ENCODE data around the gene CRELD2. TPM values are rescaled to one million over a fixed set of nuclear protein-coding genes. Genes with fewer than 3 reads are reported as not detected.
A peak's percentile ranks its signal among the peaks of the same experiment; 100 is the strongest.

The CRELD2 gene
- total and polyA plus RNA-seq, 2 of the 13 experiments (the other 11 are each of a cell fraction or from before 2014, with no cell fraction given) = 17.2 to 44.7 TPM

DNA sequence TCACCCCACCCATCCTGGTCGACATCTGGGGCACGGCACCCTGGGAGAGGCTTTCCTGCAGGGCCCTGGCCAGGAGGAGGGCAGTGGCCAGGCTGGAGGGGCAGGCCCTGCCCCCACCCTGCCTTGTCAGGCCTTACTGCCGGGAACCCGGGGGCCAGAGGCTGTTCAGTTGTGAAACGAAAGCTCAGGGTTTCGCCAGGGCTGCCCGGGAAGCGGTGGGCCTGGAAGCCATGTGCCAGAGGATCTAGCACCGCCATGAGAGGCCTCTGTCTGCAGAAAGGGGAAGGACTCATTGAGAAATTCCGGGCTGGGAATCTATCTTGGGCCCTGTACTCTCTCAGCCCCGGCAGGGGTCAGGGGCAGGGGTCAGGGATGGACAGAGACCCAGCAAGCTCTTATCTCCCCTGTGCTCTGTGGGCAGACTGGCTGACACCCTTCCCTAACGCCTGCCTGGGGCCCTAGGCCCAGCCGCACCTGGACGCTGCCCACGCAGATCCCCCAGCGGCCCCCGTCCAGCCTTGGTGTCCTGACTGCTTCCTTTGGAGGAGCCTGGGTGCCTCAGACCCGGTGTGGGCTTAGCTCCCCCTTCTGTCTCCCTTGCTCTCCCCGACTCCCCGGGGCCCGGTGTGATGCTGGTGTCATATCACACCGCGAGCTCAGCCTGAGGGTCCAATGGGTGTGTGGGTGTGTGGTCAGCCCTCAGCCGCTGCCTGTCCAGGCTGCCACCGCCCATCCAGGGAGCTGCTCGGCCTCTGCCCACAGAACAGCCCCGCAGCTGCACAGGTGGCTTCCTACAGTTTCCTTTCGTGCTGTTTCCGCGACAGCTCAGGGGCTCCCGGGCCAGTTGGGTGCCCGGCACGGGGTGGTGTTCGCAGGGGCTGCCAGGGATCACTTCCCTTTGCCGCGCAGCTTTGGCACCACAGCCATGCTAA lies 48.6 kb downstream of the CRELD2 start (continued):
- TF ChIP-seq, protein P1, sequence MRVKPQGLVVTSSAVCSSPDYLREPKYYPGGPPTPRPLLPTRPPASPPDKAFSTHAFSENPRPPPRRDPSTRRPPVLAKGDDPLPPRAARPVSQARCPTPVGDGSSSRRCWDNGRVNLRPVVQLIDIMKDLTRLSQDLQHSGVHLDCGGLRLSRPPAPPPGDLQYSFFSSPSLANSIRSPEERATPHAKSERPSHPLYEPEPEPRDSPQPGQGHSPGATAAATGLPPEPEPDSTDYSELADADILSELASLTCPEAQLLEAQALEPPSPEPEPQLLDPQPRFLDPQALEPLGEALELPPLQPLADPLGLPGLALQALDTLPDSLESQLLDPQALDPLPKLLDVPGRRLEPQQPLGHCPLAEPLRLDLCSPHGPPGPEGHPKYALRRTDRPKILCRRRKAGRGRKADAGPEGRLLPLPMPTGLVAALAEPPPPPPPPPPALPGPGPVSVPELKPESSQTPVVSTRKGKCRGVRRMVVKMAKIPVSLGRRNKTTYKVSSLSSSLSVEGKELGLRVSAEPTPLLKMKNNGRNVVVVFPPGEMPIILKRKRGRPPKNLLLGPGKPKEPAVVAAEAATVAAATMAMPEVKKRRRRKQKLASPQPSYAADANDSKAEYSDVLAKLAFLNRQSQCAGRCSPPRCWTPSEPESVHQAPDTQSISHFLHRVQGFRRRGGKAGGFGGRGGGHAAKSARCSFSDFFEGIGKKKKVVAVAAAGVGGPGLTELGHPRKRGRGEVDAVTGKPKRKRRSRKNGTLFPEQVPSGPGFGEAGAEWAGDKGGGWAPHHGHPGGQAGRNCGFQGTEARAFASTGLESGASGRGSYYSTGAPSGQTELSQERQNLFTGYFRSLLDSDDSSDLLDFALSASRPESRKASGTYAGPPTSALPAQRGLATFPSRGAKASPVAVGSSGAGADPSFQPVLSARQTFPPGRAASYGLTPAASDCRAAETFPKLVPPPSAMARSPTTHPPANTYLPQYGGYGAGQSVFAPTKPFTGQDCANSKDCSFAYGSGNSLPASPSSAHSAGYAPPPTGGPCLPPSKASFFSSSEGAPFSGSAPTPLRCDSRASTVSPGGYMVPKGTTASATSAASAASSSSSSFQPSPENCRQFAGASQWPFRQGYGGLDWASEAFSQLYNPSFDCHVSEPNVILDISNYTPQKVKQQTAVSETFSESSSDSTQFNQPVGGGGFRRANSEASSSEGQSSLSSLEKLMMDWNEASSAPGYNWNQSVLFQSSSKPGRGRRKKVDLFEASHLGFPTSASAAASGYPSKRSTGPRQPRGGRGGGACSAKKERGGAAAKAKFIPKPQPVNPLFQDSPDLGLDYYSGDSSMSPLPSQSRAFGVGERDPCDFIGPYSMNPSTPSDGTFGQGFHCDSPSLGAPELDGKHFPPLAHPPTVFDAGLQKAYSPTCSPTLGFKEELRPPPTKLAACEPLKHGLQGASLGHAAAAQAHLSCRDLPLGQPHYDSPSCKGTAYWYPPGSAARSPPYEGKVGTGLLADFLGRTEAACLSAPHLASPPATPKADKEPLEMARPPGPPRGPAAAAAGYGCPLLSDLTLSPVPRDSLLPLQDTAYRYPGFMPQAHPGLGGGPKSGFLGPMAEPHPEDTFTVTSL (CRISPR knock-in tag; IDR thresholded peaks at IDR 0.05; ENCODE audit: borderline replicate concordance) = peak; percentile 54; the same call in 1 of the 2 replicates
- TF ChIP-seq ZNF296 (CRISPR knock-in tag; conservative IDR thresholded peaks at IDR 0.05) (peak; percentile 64; the same call in 1 of the 2 replicates), CENPT (CRISPR knock-in tag; IDR thresholded peaks at IDR 0.05; ENCODE audit: low read depth) (no peak), RBFOX2 (IDR thresholded peaks at IDR 0.05; ENCODE audit: low read depth, low read length) (peak; percentile 66; the same call in 1 of the 2 replicates), EZH2 (conservative IDR thresholded peaks at IDR 0.05; ENCODE audit: low read depth, low read length) (no peak), YEATS4 (CRISPR knock-in tag; IDR thresholded peaks at IDR 0.05; ENCODE audit: borderline replicate concordance) (no peak; the same call in 1 of the 2 replicates), MAFK (conservative IDR thresholded peaks at IDR 0.05 in 1 of 2, IDR thresholded peaks at IDR 0.05 in 1 of 2; ENCODE audit: low read length in 2 of 2) (no peak), ERF (CRISPR knock-in tag; IDR thresholded peaks at IDR 0.05) (no peak; the same call in 1 of the 2 replicates)
- TF ChIP-seq, protein P2, sequence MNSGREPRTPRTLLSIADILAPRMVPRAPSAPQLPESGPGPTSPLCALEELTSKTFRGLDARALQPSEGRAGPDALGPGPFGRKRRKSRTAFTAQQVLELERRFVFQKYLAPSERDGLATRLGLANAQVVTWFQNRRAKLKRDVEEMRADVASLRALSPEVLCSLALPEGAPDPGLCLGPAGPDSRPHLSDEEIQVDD (CRISPR knock-in tag; IDR thresholded peaks at IDR 0.05; ENCODE audit: borderline replicate concordance) = no peak
- TF ChIP-seq, protein P3, sequence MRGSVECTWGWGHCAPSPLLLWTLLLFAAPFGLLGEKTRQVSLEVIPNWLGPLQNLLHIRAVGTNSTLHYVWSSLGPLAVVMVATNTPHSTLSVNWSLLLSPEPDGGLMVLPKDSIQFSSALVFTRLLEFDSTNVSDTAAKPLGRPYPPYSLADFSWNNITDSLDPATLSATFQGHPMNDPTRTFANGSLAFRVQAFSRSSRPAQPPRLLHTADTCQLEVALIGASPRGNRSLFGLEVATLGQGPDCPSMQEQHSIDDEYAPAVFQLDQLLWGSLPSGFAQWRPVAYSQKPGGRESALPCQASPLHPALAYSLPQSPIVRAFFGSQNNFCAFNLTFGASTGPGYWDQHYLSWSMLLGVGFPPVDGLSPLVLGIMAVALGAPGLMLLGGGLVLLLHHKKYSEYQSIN (CRISPR knock-in tag; IDR thresholded peaks at IDR 0.05; ENCODE audit: borderline replicate concordance) = no peak
- TF ChIP-seq, protein P4, sequence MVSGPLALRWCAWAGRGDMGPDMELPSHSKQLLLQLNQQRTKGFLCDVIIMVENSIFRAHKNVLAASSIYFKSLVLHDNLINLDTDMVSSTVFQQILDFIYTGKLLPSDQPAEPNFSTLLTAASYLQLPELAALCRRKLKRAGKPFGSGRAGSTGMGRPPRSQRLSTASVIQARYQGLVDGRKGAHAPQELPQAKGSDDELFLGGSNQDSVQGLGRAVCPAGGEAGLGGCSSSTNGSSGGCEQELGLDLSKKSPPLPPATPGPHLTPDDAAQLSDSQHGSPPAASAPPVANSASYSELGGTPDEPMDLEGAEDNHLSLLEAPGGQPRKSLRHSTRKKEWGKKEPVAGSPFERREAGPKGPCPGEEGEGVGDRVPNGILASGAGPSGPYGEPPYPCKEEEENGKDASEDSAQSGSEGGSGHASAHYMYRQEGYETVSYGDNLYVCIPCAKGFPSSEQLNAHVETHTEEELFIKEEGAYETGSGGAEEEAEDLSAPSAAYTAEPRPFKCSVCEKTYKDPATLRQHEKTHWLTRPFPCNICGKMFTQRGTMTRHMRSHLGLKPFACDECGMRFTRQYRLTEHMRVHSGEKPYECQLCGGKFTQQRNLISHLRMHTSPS (CRISPR knock-in tag; IDR thresholded peaks at IDR 0.05; ENCODE audit: low read depth) = 0 out of 2 replicates have a peak, but pooled peaks have one; percentile 21
- TF ChIP-seq, protein P5, sequence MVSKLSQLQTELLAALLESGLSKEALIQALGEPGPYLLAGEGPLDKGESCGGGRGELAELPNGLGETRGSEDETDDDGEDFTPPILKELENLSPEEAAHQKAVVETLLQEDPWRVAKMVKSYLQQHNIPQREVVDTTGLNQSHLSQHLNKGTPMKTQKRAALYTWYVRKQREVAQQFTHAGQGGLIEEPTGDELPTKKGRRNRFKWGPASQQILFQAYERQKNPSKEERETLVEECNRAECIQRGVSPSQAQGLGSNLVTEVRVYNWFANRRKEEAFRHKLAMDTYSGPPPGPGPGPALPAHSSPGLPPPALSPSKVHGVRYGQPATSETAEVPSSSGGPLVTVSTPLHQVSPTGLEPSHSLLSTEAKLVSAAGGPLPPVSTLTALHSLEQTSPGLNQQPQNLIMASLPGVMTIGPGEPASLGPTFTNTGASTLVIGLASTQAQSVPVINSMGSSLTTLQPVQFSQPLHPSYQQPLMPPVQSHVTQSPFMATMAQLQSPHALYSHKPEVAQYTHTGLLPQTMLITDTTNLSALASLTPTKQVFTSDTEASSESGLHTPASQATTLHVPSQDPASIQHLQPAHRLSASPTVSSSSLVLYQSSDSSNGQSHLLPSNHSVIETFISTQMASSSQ (IDR thresholded peaks at IDR 0.05; ENCODE audit: low read depth) = no peak
- TF ChIP-seq, protein P5 (CRISPR knock-in tag; IDR thresholded peaks at IDR 0.05; ENCODE audit: borderline replicate concordance) = peak; percentile 23; the same call in 1 of the 2 replicates

Data from HepG2 (cell line).